Stimulated activated CD4-positive, alpha-beta T cell treated with anti-CD3 and anti-CD28 coated beads, TNF-alpha, amount 100 ng/mL, for 4 hours (primary cell): ENCODE results near the gene ZC3H6.
"Not testable (repeated sequence)": the region's sequence is repeated elsewhere in the genome, so short reads cannot be mapped to it uniquely, and the experiment has no call there.

Experiments
- DNase-seq, 3 experiments: peaks; one replicate each; pipeline ENCODE4 v3.0.0-alpha.2; 2020; ENCODE audit warnings: low read depth in 3 of 3

Gene ZC3H6

GRCh38 chr2:112332123-112332696 is 56.8 kb downstream of the ZC3H6 start:
- no peak for DNase-seq

- no peak for DNase-seq
These were observed 60.2 kb downstream of the ZC3H6 start for GRCh38 chr2:112335600-112335999.

GRCh38 chr2:112339986-112340385 is 64.6 kb downstream of the ZC3H6 start:
- no peak for DNase-seq

DNA sequence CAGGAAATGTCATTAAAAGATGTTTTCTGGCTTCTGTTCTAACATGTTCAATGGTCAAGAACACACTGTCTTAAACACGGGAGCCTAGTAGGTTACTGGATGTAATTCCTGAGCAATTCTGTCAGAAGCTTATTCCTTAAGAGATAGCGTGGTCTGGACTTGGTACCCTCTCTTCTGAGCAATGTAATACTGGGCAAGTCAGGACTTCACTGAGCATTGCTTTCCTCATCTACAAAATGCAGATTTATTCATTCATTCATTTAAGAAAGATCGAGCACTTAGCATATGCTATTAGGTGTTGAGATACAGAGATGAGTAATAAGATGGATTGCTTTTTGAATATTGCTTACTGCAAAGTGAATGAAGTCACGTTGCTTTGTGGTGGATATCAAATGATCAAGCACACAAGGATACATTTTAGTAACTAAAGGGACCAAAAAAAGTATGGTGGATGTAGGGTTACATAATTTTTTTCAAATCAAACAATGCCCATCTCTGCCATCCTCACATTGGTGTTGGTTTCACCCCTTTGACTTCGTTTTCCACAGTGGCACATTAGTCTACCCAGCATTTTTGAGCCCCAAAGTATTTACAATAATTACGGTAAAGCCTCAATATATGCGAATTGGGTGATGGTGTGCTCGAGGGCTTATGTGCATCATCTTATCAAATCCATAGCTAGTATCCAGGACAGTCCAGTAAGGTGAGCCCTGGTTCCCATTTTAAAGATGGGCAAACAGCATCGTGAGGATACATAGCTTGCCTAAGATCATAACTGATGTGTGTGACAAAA is 65.3 kb downstream of the ZC3H6 start:
- DNase-seq = no peak

- DNase-seq = no peak
These were observed 66.7 kb downstream of the ZC3H6 start for GRCh38 chr2:112342067-112342550.

- no peak for DNase-seq
These were observed 68.6 kb downstream of the ZC3H6 start for GRCh38 chr2:112343827-112344585.

- no peak for DNase-seq
These were observed 69.9 kb downstream of the ZC3H6 start for GRCh38 chr2:112345030-112346027.

DNA sequence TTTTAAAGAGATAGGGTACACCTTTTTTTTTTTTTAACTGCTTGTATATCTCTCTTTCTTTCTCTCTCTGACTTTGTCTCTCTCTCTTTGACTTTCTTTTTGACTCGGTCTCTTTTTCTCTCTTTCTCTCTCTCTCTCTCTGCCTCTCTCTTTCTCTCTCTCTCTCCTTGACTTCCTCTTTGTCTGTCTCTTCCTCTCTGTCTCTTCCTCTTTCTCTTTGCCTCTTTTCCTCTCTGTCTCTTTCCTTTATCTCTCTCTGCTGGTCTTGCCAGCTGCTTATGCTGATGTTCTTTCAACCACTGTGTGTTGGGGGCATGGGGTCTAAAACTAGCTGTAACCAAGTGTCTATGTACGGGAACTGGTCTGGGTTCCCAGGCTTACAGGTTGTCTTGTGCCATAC is 76.9 kb downstream of the ZC3H6 start:
- DNase-seq = not testable (repeated sequence)

DNA sequence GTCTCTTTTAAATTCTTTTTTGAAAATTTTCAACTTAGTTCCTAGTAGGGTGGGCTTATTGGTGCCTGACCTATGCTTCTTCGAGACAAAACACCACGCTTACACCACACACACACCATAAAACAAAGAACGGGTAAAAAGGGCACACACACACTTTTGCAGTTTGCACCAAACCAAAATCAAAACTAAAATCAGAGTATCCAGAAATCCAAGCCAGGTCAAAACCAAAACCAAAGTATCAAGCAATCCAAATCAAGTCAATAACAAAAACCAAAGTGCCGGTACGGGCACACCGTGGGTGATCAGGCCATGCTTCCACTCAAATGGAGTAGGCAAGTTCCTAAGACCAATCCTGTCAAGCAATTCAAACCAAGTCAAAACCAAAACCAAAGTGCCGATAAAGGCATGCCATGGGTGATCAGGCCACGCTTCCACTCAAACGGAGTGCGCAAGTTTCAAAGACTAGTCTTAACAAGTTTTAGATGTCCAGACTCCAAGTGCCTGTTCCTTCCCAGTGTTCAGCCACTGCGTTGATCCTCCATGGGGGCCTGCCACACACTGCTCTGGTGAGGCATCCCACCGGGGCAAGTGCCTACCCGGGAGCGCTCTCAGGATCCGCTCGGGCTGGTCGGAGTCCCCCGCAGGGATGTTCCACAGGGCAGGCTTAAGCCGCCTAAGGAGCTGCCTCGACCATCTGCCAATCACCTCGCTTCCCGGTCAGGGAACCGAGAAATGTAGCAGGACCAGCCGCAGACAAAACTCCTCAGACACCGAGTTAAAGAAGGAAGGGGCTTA is 77.6 kb downstream of the ZC3H6 start:
- not testable (repeated sequence) for DNase-seq

DNA sequence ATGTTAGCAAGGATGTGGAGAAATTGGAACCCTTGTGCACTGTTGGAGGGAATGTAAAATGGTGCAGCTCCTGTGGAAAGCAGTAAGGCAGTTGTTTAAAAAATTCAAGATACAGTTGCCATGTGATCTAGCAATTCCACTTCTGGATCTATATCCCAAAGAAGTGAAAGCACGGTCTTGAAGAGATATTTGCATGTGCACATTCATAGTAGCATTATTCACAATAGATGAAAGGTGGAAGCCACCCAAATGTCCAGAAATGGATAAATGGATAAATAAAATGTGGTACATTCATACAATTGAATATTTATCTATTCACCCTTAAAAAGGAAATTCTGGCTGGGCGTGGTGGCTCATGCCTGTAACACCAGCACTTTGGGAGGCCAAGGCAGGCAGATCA is 78.9 kb downstream of the ZC3H6 start:
- DNase-seq = not testable (repeated sequence)

DNA sequence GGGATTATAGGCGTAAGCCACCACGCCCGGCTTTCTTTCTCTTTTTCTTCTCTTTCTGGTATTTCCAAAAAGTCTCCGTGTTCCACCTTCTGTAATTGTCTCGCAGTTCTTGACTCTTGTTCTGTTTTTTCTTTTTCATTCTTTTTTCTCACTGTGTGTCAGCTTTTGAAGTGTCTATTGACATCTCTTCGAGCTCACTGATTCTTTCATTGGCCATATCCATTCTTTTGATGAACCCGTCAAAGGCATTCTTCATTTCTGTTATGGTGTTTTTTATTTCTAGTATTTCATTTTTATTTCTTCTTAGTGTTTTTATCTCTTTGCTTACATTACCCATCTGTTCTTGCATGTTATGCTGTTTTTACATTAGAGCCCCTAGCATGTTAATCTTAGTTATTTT is 84.7 kb downstream of the ZC3H6 start:
- DNase-seq = not testable (repeated sequence)
